Endodermal cell (in vitro differentiated cells): ENCODE measurements around the gene KRTAP22-2. TPM values are rescaled to one million over a fixed set of nuclear protein-coding genes. Genes with fewer than 3 reads are reported as not detected.

Experiments
- DNase-seq: peaks from one replicate; pipeline ENCODE4 v3.0.0-alpha.2; 2017
- H3K27ac ChIP-seq: 2 replicates; pipeline ENCODE4 v1.5.1; 2013; ENCODE audit warnings: mild to moderate bottlenecking, low read depth, low read length, moderate library complexity
- H3K27me3 ChIP-seq: 2 replicates; pipeline ENCODE4 v1.6.1; 2013; ENCODE audit warnings: mild to moderate bottlenecking, low read length, moderate library complexity; ENCODE audit not compliant: insufficient read depth, control insufficient read depth, poor library complexity, severe bottlenecking
- H3K36me3 ChIP-seq: 2 replicates; pipeline ENCODE4 v1.7.0; 2013; ENCODE audit warnings: mild to moderate bottlenecking, low read length, moderate library complexity; ENCODE audit not compliant: control insufficient read depth, insufficient read depth
- H3K4me1 ChIP-seq: one replicate; pipeline ENCODE4 v1.7.0; 2013; ENCODE audit warnings: low read length; ENCODE audit not compliant: control insufficient read depth, insufficient read depth
- H3K4me3 ChIP-seq: 2 replicates; pipeline ENCODE4 v1.5.1; 2013; ENCODE audit warnings: mild to moderate bottlenecking, low read length, moderate library complexity
- H3K9ac ChIP-seq: 2 replicates; pipeline ENCODE4 v1.6.1; 2013; ENCODE audit warnings: mild to moderate bottlenecking, low read length, moderate library complexity; ENCODE audit not compliant: poor library complexity, severe bottlenecking; ENCODE audit errors: extremely low read depth
- H3K9me3 ChIP-seq: 2 replicates; pipeline ENCODE4 v1.6.1; 2013; ENCODE audit warnings: mild to moderate bottlenecking, low read length, moderate library complexity; ENCODE audit not compliant: control insufficient read depth
- H3K27ac Mint-ChIP-seq: 2 replicates; pipeline ENCODE4 v1.8.0; 2020; ENCODE audit warnings: mixed read lengths
- H3K27me3 Mint-ChIP-seq: 2 replicates; pipeline ENCODE4 v1.8.0; 2021; ENCODE audit warnings: mild to moderate bottlenecking, mixed read lengths; ENCODE audit not compliant: insufficient read depth
- H3K36me3 Mint-ChIP-seq: 2 replicates; pipeline ENCODE4 v1.8.0; 2020; ENCODE audit warnings: low read depth, mixed read lengths
- H3K4me1 Mint-ChIP-seq: 2 replicates; pipeline ENCODE4 v1.8.0; 2020; ENCODE audit warnings: mixed read lengths
- H3K4me3 Mint-ChIP-seq: 2 replicates; pipeline ENCODE4 v1.8.0; 2020; ENCODE audit warnings: mild to moderate bottlenecking, moderate library complexity, mixed read lengths
- H3K9me3 Mint-ChIP-seq: 2 replicates; pipeline ENCODE4 v1.8.0; 2020; ENCODE audit warnings: mild to moderate bottlenecking, mixed read lengths
- WGBS, 2 experiments: methylation state at CpG; one replicate each; pipeline versions ENCODE4 v1.1.5 to v1.1.7; 2013; ENCODE audit warnings: missing lambda C conversion rate in 2 of 2, mixed read lengths in 1 of 2; ENCODE audit not compliant: insufficient coverage in 1 of 2, insufficient read length in 1 of 2; 5-methylcytosine and 5-hydroxymethylcytosine counted together
- total RNA-seq, 2 donors: library from RNA; stranded (reverse); fragmentation: NEBNext Ultra II Directional in 1 of 2; extraction: Animal tissue kit (Norgen Biotek cat#: 25700) in 1 of 2; gene quantifications; 2 replicates in 1 of 2; 3 replicates in 1 of 2; pipeline ENCODE4 v1.2.1, GENCODE V29; 2021
- TF ChIP-seq, protein P1 (sequence below): fragments of 200-600 bp; sonication (generic); conservative IDR thresholded peaks from 2 replicates; pipeline ENCODE4 v1.5.0; 2021; ENCODE audit warnings: antibody characterized with exemption, mild to moderate bottlenecking

KRTAP22-2 gene
- total RNA-seq, 2 donors from 2014 or later, result not detected

GRCh38 chr21:30598802-30599201 is 8.6 kb upstream of the KRTAP22-2 start, which contains the start of gene KRTAP6-2:
Gene KRTAP6-2, minus strand, starts transcription at chr21:30598902. Its CDS starts 28 bp downstream, at chr21:30598874.
- Histone ChIP-seq H3K27me3 (no peaks in the 10 kb centered on the region), H3K9ac (no peak within 1 kb of the TSS), H3K4me1 (no peaks in the 10 kb centered on the region), H3K9me3 (no peaks in the 10 kb centered on the region), H3K27ac (no peak within 1 kb of the TSS), H3K4me3 (no peak within 1 kb of the TSS), H3K36me3 (no peaks in the 10 kb centered on the region)
- TF ChIP-seq, protein P1, sequence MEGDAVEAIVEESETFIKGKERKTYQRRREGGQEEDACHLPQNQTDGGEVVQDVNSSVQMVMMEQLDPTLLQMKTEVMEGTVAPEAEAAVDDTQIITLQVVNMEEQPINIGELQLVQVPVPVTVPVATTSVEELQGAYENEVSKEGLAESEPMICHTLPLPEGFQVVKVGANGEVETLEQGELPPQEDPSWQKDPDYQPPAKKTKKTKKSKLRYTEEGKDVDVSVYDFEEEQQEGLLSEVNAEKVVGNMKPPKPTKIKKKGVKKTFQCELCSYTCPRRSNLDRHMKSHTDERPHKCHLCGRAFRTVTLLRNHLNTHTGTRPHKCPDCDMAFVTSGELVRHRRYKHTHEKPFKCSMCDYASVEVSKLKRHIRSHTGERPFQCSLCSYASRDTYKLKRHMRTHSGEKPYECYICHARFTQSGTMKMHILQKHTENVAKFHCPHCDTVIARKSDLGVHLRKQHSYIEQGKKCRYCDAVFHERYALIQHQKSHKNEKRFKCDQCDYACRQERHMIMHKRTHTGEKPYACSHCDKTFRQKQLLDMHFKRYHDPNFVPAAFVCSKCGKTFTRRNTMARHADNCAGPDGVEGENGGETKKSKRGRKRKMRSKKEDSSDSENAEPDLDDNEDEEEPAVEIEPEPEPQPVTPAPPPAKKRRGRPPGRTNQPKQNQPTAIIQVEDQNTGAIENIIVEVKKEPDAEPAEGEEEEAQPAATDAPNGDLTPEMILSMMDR, result no peak
- Mint-ChIP-seq H3K4me3 (no peak within 1 kb of the TSS), H3K9me3 (peaks cover 20% of the 10 kb centered on the region), H3K4me1 (no peaks in the 10 kb centered on the region), H3K27me3 (no peaks in the 10 kb centered on the region), H3K27ac (no peak within 1 kb of the TSS), H3K36me3 (no peaks in the 10 kb centered on the region)
- DNase-seq, result no peak
- WGBS, 2 experiments, result 96% methylated on average over 6 of the region's 6 CpGs; no CpG with 5 or more reads in 1 of the 2 experiments

GRCh38 chr21:30592140-30592539 is 1.9 kb upstream of the KRTAP22-2 start, which contains the start of gene KRTAP6-3:
Gene KRTAP6-3, plus strand, starts transcription at chr21:30592440. Its CDS starts 6 bp downstream, at chr21:30592446.
- no peak within 1 kb of the TSS for H3K4me3 Mint-ChIP-seq
- no peaks in the 10 kb centered on the region for H3K27me3 Mint-ChIP-seq
- no peaks in the 10 kb centered on the region for H3K4me1 ChIP-seq
- no peaks in the 10 kb centered on the region for H3K9me3 ChIP-seq
- no peak within 1 kb of the TSS for H3K4me3 ChIP-seq
- no peak within 1 kb of the TSS for H3K27ac Mint-ChIP-seq
- H3K36me3 Mint-ChIP-seq, result no peaks in the 10 kb centered on the region
- 90 to 91% methylated on average over 3 to 4 of the region's 4 CpGs for WGBS, 2 experiments
- TF ChIP-seq, protein P1, result no peak
- peaks cover 25% of the 10 kb centered on the region for H3K9me3 Mint-ChIP-seq
- no peaks in the 10 kb centered on the region for H3K4me1 Mint-ChIP-seq
- DNase-seq, result no peak
- no peaks in the 10 kb centered on the region for H3K27me3 ChIP-seq
- no peaks in the 10 kb centered on the region for H3K36me3 ChIP-seq
- H3K9ac ChIP-seq, result no peak within 1 kb of the TSS
- H3K27ac ChIP-seq, result no peak within 1 kb of the TSS

GRCh38 chr21:30582870-30583269 is 7.3 kb downstream of the KRTAP22-2 start:
- no peak overlapping the region for H3K27ac ChIP-seq
- H3K4me1 ChIP-seq, result no peaks in the 10 kb centered on the region
- H3K36me3 ChIP-seq, result no peaks in the 10 kb centered on the region
- H3K36me3 Mint-ChIP-seq, result no peaks in the 10 kb centered on the region
- TF ChIP-seq, protein P1, result no peak
- no peak overlapping the region for H3K4me3 ChIP-seq
- no peaks in the 10 kb centered on the region for H3K4me1 Mint-ChIP-seq
- 90% methylated on average over 1 of the region's 1 CpG; no CpG with 5 or more reads in 1 of the 2 experiments for WGBS, 2 experiments
- H3K27me3 Mint-ChIP-seq, result no peaks in the 10 kb centered on the region
- H3K27me3 ChIP-seq, result peaks cover 15% of the 10 kb centered on the region
- no peak overlapping the region for H3K4me3 Mint-ChIP-seq
- no peak overlapping the region for H3K9ac ChIP-seq
- DNase-seq, result no peak
- H3K9me3 Mint-ChIP-seq, result peaks cover 18% of the 10 kb centered on the region
- H3K9me3 ChIP-seq, result no peaks in the 10 kb centered on the region
- H3K27ac Mint-ChIP-seq, result no peak overlapping the region
